NCI-H748 treated with DMSO at 0.1 percent for 48 hours (cell line): ENCODE results near the gene PTK7.

ENCODE experiments used
- DNase-seq: peaks from one replicate; lab custom pipeline; 2025; lab: John Stamatoyannopoulos, UW

PTK7 gene

GRCh38 chr6:43086022-43086658 lies 10.0 kb downstream of the PTK7 start:
- no peak for DNase-seq

GRCh38 chr6:43088654-43089056 lies 12.5 kb downstream of the PTK7 start:
- DNase-seq = no peak

- no peak for DNase-seq
These were observed 13.4 kb downstream of the PTK7 start for GRCh38 chr6:43089467-43089866.

- no peak for DNase-seq
These were observed 13.9 kb downstream of the PTK7 start for GRCh38 chr6:43089874-43090558.

- DNase-seq = no peak
These were observed 14.4 kb downstream of the PTK7 start for GRCh38 chr6:43090559-43090956.

GRCh38 chr6:43091020-43091419 lies 14.9 kb downstream of the PTK7 start:
- DNase-seq = no peak

- no peak for DNase-seq
These were observed 15.4 kb downstream of the PTK7 start for GRCh38 chr6:43091436-43091991.

GRCh38 chr6:43092635-43093034 lies 16.5 kb downstream of the PTK7 start:
- no peak for DNase-seq

GRCh38 chr6:43093436-43094289 lies 17.5 kb downstream of the PTK7 start:
- DNase-seq = no peak

- DNase-seq = no peak
These were observed 19.8 kb downstream of the PTK7 start for GRCh38 chr6:43095939-43096338.

GRCh38 chr6:43096451-43097097 lies 20.5 kb downstream of the PTK7 start:
- DNase-seq = no peak

GRCh38 chr6:43097098-43097489 lies 21.0 kb downstream of the PTK7 start:
- no peak for DNase-seq

- no peak for DNase-seq
These were observed 21.4 kb downstream of the PTK7 start for GRCh38 chr6:43097502-43097901.

GRCh38 chr6:43101497-43101896 lies 25.4 kb downstream of the PTK7 start:
- DNase-seq = no peak

- no peak for DNase-seq
These were observed 27.3 kb downstream of the PTK7 start for GRCh38 chr6:43103253-43103876.

GRCh38 chr6:43105538-43106222 lies 29.6 kb downstream of the PTK7 start:
- no peak for DNase-seq

- peak; percentile 92 for DNase-seq
These were observed 31.4 kb downstream of the PTK7 start for GRCh38 chr6:43107344-43108062.

GRCh38 chr6:43113431-43114260 lies 37.5 kb downstream of the PTK7 start:
- peak; percentile 21 for DNase-seq

- DNase-seq = no peak
These were observed 39.3 kb downstream of the PTK7 start for GRCh38 chr6:43115365-43115764.
